Karpas-422 (cell line): Measurements from ENCODE around the gene PALLD. TPM values are rescaled to one million over a fixed set of nuclear protein-coding genes. Genes with fewer than 3 reads are reported as not detected.

Source experiments
- DNase-seq: peaks from one replicate; pipeline ENCODE4 v3.0.0-alpha.2; 2015
- H2AFZ ChIP-seq: fragments of 200-600 bp; sonication (generic); 2 replicates; pipeline ENCODE4 v1.6.1; 2014; ENCODE audit warnings: antibody characterized with exemption, low read length, mixed read lengths
- H3K27ac ChIP-seq: fragments of 200-600 bp; sonication (generic); 2 replicates; pipeline ENCODE4 v1.5.1; 2014; ENCODE audit warnings: mild to moderate bottlenecking, low read length, moderate library complexity
- H3K27me3 ChIP-seq: fragments of 200-600 bp; sonication (generic); 2 replicates; pipeline ENCODE4 v1.6.1; 2014; ENCODE audit warnings: low read length, mixed read lengths
- H3K36me3 ChIP-seq: fragments of 200-600 bp; sonication (generic); 2 replicates; pipeline ENCODE4 v1.6.1; 2014; ENCODE audit warnings: low read length, mixed read lengths; ENCODE audit not compliant: insufficient read depth
- H3K4me1 ChIP-seq: fragments of 200-600 bp; sonication (generic); 2 replicates; pipeline ENCODE4 v1.6.1; 2014; ENCODE audit warnings: mild to moderate bottlenecking, low read length, mixed read lengths
- H3K4me2 ChIP-seq: fragments of 200-600 bp; sonication (generic); 2 replicates; pipeline ENCODE4 v1.6.1; 2014; ENCODE audit warnings: low read length, low read depth, mild to moderate bottlenecking; ENCODE audit not compliant: poor library complexity, severe bottlenecking
- H3K4me3 ChIP-seq: fragments of 200-600 bp; sonication (generic); 2 replicates; pipeline ENCODE4 v1.5.1; 2014; ENCODE audit warnings: mild to moderate bottlenecking, antibody characterized with exemption, low read length, mixed read lengths
- H3K79me2 ChIP-seq: fragments of 200-600 bp; sonication (generic); 2 replicates; pipeline ENCODE4 v1.6.1; 2014; ENCODE audit warnings: mild to moderate bottlenecking, low read length, mixed read lengths
- H3K9ac ChIP-seq: fragments of 200-600 bp; sonication (generic); 2 replicates; pipeline ENCODE4 v1.6.0; 2014; ENCODE audit warnings: low read length
- H3K9me2 ChIP-seq: fragments of 200-600 bp; sonication (generic), shearing (Covaris generic); replicated peaks from 2 replicates; pipeline ENCODE4 v1.6.0; 2014; ENCODE audit warnings: mild to moderate bottlenecking, low read length, moderate library complexity; ENCODE audit not compliant: insufficient read depth
- H3K9me3 ChIP-seq: fragments of 300-700, 200-600 bp; sonication (generic); 2 replicates; pipeline ENCODE4 v1.6.1; 2014; ENCODE audit warnings: low read length, mixed read lengths
- H4K20me1 ChIP-seq: fragments of 200-600 bp; sonication (generic); 2 replicates; pipeline ENCODE4 v1.6.1; 2014; ENCODE audit warnings: mild to moderate bottlenecking, antibody characterized with exemption, low read length, low read depth; ENCODE audit not compliant: insufficient read depth
- total RNA-seq: library from RNA; depleted of rRNA; stranded (reverse); fragments of >200 nt; shearing (Covaris generic); gene quantifications from 2 replicates; pipeline ENCODE4 v1.2.3, GENCODE V29; 2014; ENCODE audit warnings: low replicate concordance

The PALLD gene
- total RNA-seq, 1 experiment from 2014 or later, result 0.71 TPM

DNA sequence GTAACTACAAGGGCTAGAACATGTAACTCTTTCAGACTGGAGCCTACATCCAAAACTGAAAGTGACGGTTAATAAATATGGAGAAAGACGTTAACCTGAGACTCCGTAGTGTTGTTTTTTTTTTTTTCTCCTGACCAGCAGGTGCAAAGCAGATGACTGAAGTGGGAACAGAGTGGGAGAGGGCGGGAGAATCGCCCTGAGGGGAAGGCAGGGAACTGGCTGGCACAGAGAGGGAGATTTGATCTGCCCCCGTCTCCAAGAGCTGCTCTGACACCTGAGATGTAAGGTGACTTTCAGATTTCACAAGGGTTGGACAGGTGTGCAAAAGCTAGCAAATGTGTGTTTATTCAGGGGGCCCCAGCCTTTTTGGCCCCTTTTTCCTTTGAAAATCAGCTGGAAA is 180.2 kb downstream of the PALLD start:
- Histone ChIP-seq H3K27me3 (no peaks in the 10 kb centered on the region), H3K79me2 (no peaks in the 10 kb centered on the region), H3K4me3 (no peak overlapping the region), H3K36me3 (no peaks in the 10 kb centered on the region), H3K4me1 (no peaks in the 10 kb centered on the region), H3K9me2 (no peaks in the 10 kb centered on the region), H2AFZ (no peak overlapping the region), H3K9ac (no peak overlapping the region), H3K4me2 (no peak overlapping the region), H3K9me3 (no peaks in the 10 kb centered on the region), H3K27ac (no peak overlapping the region), H4K20me1 (no peaks in the 10 kb centered on the region)
- no peak for DNase-seq

DNA sequence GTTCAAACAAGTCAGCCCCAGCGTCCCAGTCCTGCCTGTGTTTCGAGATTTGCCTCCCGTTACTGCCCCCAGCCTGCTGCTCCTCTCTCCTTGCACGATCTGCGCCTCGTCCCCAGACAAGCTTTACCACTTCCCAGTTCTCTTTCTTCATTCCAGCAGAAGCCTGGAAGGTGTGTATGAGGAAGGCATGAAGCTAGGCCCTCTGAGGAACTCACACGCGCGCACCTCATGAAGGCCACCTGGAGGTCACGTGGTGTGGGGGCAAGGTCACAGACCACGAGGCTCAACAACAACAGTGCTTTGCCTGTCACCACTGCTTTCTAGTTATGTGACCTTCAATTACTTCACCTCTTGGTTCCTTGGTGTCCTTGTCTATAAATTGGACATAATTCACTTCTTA is 181.0 kb downstream of the PALLD start:
- Histone ChIP-seq H3K4me2 (no peak overlapping the region), H3K27ac (no peak overlapping the region), H3K9me2 (no peaks in the 10 kb centered on the region), H3K36me3 (no peaks in the 10 kb centered on the region), H3K79me2 (no peaks in the 10 kb centered on the region), H3K4me3 (no peak overlapping the region), H3K9ac (no peak overlapping the region), H2AFZ (no peak overlapping the region), H4K20me1 (no peaks in the 10 kb centered on the region), H3K4me1 (peaks cover under 1% of the 10 kb centered on the region), H3K9me3 (no peaks in the 10 kb centered on the region), H3K27me3 (no peaks in the 10 kb centered on the region)
- DNase-seq, result no peak

DNA sequence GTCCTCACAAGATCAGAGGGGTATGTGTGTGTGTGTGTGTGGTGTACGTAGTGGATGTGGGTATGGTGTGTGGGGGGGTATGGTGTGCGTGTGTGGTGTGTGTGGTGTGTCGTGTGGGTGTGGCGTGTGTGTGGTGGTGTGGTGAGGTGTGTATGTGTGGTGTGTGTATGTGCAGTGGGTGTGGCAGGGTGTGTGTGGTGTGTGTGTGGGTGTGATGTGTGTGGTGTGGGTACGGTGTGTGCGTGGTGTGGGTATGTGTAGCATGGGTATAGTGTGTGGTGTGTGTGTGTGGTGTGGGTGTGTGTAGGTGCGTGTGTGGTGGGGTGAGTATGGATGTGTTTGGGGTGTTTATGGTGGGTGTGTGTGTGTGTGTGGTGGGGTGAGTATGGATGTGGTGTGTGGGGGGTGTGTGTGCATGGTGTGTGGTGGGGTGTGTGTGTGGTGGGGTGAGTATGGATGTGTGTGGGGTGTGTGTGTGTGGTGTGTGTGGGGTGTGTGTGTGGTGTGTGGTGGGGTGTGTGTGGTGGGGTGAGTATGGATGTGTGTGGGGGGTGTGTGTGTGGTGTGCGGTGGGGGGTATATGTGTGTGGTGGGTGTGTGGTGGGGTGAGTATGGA is 182.0 kb downstream of the PALLD start:
- Histone ChIP-seq H4K20me1 (no peaks in the 10 kb centered on the region), H3K79me2 (no peaks in the 10 kb centered on the region), H3K4me3 (no peak overlapping the region), H3K4me2 (no peak overlapping the region), H3K27ac (no peak overlapping the region), H3K9ac (no peak overlapping the region), H3K36me3 (no peaks in the 10 kb centered on the region), H3K4me1 (peaks cover 8% of the 10 kb centered on the region), H2AFZ (no peak overlapping the region), H3K27me3 (no peaks in the 10 kb centered on the region), H3K9me3 (no peaks in the 10 kb centered on the region), H3K9me2 (no peaks in the 10 kb centered on the region)
- DNase-seq, result no peak

DNA sequence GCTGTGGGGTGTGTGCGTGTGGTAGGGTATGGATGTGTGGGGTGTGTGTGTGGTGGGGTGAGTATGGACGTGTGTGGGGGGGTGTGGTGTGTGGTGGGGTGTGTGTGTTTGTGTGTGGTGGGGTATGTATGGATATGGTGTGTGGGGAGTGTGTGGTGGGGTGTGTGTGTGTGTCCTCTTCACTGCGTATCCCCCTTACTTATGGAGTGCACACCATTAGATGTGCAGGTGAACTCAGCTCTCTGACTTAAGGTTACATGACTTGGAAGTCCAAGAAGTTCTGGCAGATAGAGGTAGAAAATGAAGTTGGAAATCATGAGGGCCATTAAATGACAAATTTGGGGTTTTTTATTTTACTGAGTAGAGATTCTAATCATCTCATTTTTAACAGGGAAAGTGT is 182.5 kb downstream of the PALLD start:
- Histone ChIP-seq H3K27me3 (no peaks in the 10 kb centered on the region), H3K9me3 (no peaks in the 10 kb centered on the region), H3K9ac (no peak overlapping the region), H3K9me2 (no peaks in the 10 kb centered on the region), H3K79me2 (no peaks in the 10 kb centered on the region), H3K4me2 (no peak overlapping the region), H3K36me3 (no peaks in the 10 kb centered on the region), H2AFZ (no peak overlapping the region), H3K4me1 (peaks cover 8% of the 10 kb centered on the region), H3K27ac (no peak overlapping the region), H4K20me1 (no peaks in the 10 kb centered on the region), H3K4me3 (no peak overlapping the region)
- no peak for DNase-seq

- no peaks in the 10 kb centered on the region for H3K36me3 ChIP-seq
- H3K27me3 ChIP-seq, result no peaks in the 10 kb centered on the region
- no peaks in the 10 kb centered on the region for H4K20me1 ChIP-seq
- no peak overlapping the region for H3K9ac ChIP-seq
- peaks cover 9% of the 10 kb centered on the region for H3K4me1 ChIP-seq
- no peak overlapping the region for H3K27ac ChIP-seq
- H3K9me2 ChIP-seq, result no peaks in the 10 kb centered on the region
- no peak overlapping the region for H3K4me3 ChIP-seq
- no peaks in the 10 kb centered on the region for H3K9me3 ChIP-seq
- H2AFZ ChIP-seq, result no peak overlapping the region
- H3K79me2 ChIP-seq, result no peaks in the 10 kb centered on the region
- no peak for DNase-seq
- H3K4me2 ChIP-seq, result no peak overlapping the region
Measured at GRCh38 chr4:168679819-168680218, 183.0 kb downstream of the PALLD start.

- no peak overlapping the region for H3K4me2 ChIP-seq
- no peak overlapping the region for H3K4me3 ChIP-seq
- no peaks in the 10 kb centered on the region for H3K36me3 ChIP-seq
- H3K9me3 ChIP-seq, result no peaks in the 10 kb centered on the region
- no peaks in the 10 kb centered on the region for H3K9me2 ChIP-seq
- peaks cover 15% of the 10 kb centered on the region for H3K4me1 ChIP-seq
- no peaks in the 10 kb centered on the region for H3K79me2 ChIP-seq
- no peaks in the 10 kb centered on the region for H4K20me1 ChIP-seq
- H3K27me3 ChIP-seq, result no peaks in the 10 kb centered on the region
- H3K27ac ChIP-seq, result no peak overlapping the region
- H3K9ac ChIP-seq, result no peak overlapping the region
- H2AFZ ChIP-seq, result no peak overlapping the region
- no peak for DNase-seq
Measured at GRCh38 chr4:168682898-168683500, 186.1 kb downstream of the PALLD start.

DNA sequence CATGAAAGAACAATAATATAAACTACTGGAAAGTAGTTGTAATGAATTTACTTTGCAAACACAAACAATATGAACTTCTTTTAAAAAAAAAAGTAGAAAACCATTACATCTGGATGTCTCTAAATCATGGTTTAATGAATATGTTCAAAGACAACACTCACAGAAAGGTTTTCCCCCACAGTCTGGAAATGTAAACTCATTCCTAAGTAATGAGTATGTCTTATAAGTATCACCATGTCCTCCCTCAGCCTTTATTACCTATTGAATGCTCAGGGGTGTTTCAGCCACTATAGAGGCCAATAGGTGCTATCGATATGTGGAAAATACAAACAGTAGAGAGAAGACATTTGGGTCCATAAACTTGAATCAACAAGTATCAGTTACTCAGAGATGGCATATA is 186.7 kb downstream of the PALLD start:
- H3K27me3 ChIP-seq, result no peaks in the 10 kb centered on the region
- no peak overlapping the region for H3K4me3 ChIP-seq
- H3K27ac ChIP-seq, result no peak overlapping the region
- no peak overlapping the region for H2AFZ ChIP-seq
- H3K4me1 ChIP-seq, result peaks cover 15% of the 10 kb centered on the region
- H3K36me3 ChIP-seq, result no peaks in the 10 kb centered on the region
- H3K9me2 ChIP-seq, result no peaks in the 10 kb centered on the region
- no peaks in the 10 kb centered on the region for H4K20me1 ChIP-seq
- DNase-seq, result no peak
- H3K9ac ChIP-seq, result no peak overlapping the region
- no peaks in the 10 kb centered on the region for H3K79me2 ChIP-seq
- H3K4me2 ChIP-seq, result no peak overlapping the region
- no peaks in the 10 kb centered on the region for H3K9me3 ChIP-seq

DNA sequence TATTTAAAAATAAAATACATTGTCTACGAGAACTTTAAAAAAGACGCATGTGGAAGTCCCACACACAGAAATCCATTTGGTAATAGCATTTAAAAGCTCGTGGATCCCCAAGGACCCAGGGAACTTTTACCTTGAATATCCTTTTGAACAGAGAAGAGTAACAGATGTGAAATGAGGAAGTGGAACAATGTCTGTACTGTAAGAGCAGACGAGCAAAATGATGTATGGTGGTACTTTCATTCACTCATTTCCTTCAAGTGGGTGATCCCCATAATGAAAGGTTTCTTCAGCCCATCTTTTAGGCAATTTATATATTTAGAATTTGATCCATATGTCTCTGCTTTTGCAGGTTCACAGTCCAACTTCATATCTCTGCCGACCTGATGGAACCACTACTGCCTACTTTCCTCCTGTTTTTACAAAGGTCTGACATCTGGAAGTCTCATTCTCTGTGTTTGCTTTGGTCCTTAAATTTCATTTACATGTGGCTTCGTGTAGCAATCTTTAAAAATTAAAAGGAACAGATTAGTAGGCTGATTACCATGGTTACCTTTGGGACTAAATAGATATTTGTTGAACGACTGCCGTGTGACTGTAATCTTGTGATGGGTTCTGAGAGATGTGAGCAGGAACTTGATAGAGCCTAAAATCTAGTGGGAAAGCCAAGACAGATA is 188.4 kb downstream of the PALLD start:
- no peak overlapping the region for H3K4me2 ChIP-seq
- H3K9me3 ChIP-seq, result no peaks in the 10 kb centered on the region
- no peak overlapping the region for H3K4me3 ChIP-seq
- no peaks in the 10 kb centered on the region for H3K79me2 ChIP-seq
- H4K20me1 ChIP-seq, result no peaks in the 10 kb centered on the region
- no peaks in the 10 kb centered on the region for H3K36me3 ChIP-seq
- peak; percentile 47 for DNase-seq
- no peak overlapping the region for H3K9ac ChIP-seq
- no peak overlapping the region for H3K27ac ChIP-seq
- H3K9me2 ChIP-seq, result no peaks in the 10 kb centered on the region
- H3K4me1 ChIP-seq, result peaks cover 15% of the 10 kb centered on the region
- no peaks in the 10 kb centered on the region for H3K27me3 ChIP-seq
- no peak overlapping the region for H2AFZ ChIP-seq
